Activated CD8-positive, alpha-beta T cell treated with anti-CD3 and anti-CD28 coated beads, Interleukin-2, amount 10 ng/mL, durations not matched to agents 7 days and 5 days (primary cell): ENCODE data around the gene DYRK4. TPM values are rescaled to one million over a fixed set of nuclear protein-coding genes. Genes with fewer than 3 reads are reported as not detected.
A peak's percentile ranks its signal among the peaks of the same experiment; 100 is the strongest.

ENCODE experiments used
- ATAC-seq: fragments of 150-1000 bp; cut with Tn5 transposase; one replicate; pipeline ENCODE4 v1.10.0; 2021; ENCODE audit warnings: moderate library complexity
- CTCF ChIA-PET: fragments of 350-600 bp; sonication (Branson Sonifier 250); formaldehyde crosslinking; loops from one replicate; lab custom pipeline; 2021; ENCODE audit warnings: antibody characterized with exemption; lab: Charles Lee
- POLR2A ChIA-PET: fragments of 350-600 bp; sonication (Branson Sonifier 250); formaldehyde crosslinking; loops from one replicate; lab custom pipeline; 2021; ENCODE audit warnings: antibody characterized with exemption; lab: Charles Lee
- DNase-seq: peaks from one replicate; pipeline ENCODE4 v3.0.0-alpha.2; 2020
- H3K27ac Mint-ChIP-seq: one replicate; pipeline ENCODE4 v1.8.0; 2021; ENCODE audit warnings: mild to moderate bottlenecking, mixed read lengths
- H3K27me3 Mint-ChIP-seq: one replicate; pipeline ENCODE4 v1.8.0; 2021; ENCODE audit warnings: low read depth, mixed read lengths
- H3K36me3 Mint-ChIP-seq: one replicate; pipeline ENCODE4 v1.8.0; 2021; ENCODE audit warnings: low read depth, mixed read lengths
- H3K4me1 Mint-ChIP-seq: one replicate; pipeline ENCODE4 v1.8.0; 2021; ENCODE audit warnings: low read depth, mixed read lengths
- H3K4me3 Mint-ChIP-seq: one replicate; pipeline ENCODE4 v1.8.0; 2021; ENCODE audit warnings: mild to moderate bottlenecking, mixed read lengths
- H3K9me3 Mint-ChIP-seq: one replicate; pipeline ENCODE4 v1.8.0; 2022; ENCODE audit warnings: mixed read lengths; ENCODE audit not compliant: insufficient read depth
- total RNA-seq, 2 experiments: library from RNA; stranded (reverse); gene quantifications; one replicate each; pipeline ENCODE4 v1.2.3, GENCODE V29; 2021

Gene DYRK4
- total RNA-seq, 2 experiments from 2014 or later, result 27.7 to 28.1 TPM

- H3K27ac Mint-ChIP-seq, result no peak overlapping the region
- H3K4me3 Mint-ChIP-seq, result no peak overlapping the region
- no peak for ATAC-seq
- no peak for DNase-seq
- no peaks in the 10 kb centered on the region for H3K4me1 Mint-ChIP-seq
- H3K27me3 Mint-ChIP-seq, result peaks cover 17% of the 10 kb centered on the region
- H3K9me3 Mint-ChIP-seq, result no peaks in the 10 kb centered on the region
- no peaks in the 10 kb centered on the region for H3K36me3 Mint-ChIP-seq
- POLR2A ChIA-PET, result no interaction called here
- CTCF ChIA-PET, result no interaction called here
These were observed 64.5 kb downstream of the DYRK4 start for GRCh38 chr12:4626543-4626942.

- H3K4me1 Mint-ChIP-seq, result no peaks in the 10 kb centered on the region
- POLR2A ChIA-PET, result no interaction called here
- H3K27me3 Mint-ChIP-seq, result peaks cover 10% of the 10 kb centered on the region
- no peak overlapping the region for H3K27ac Mint-ChIP-seq
- H3K4me3 Mint-ChIP-seq, result no peak overlapping the region
- H3K36me3 Mint-ChIP-seq, result no peaks in the 10 kb centered on the region
- no peaks in the 10 kb centered on the region for H3K9me3 Mint-ChIP-seq
- no peak for DNase-seq
- CTCF ChIA-PET, result no interaction called here
- no peak for ATAC-seq
These were observed 66.4 kb downstream of the DYRK4 start for GRCh38 chr12:4628406-4628805.

GRCh38 chr12:4630262-4630661, 68.3 kb downstream of the DYRK4 start:
- H3K27ac Mint-ChIP-seq, result no peak overlapping the region
- H3K4me1 Mint-ChIP-seq, result no peaks in the 10 kb centered on the region
- H3K36me3 Mint-ChIP-seq, result no peaks in the 10 kb centered on the region
- ATAC-seq (no peak), DNase-seq (no peak)
- H3K4me3 Mint-ChIP-seq, result no peak overlapping the region
- H3K27me3 Mint-ChIP-seq, result peaks cover 7% of the 10 kb centered on the region
- ChIA-PET POLR2A (no interaction called here), CTCF (interaction anchor here (0.9 kb wide), 1 partner anchor 227 kb away, joined by 3 read pairs; no protein-coding TSS in a partner anchor)
- H3K9me3 Mint-ChIP-seq, result no peaks in the 10 kb centered on the region

GRCh38 chr12:4643747-4644146, 81.7 kb downstream of the DYRK4 start:
- H3K4me3 Mint-ChIP-seq, result no peak overlapping the region
- ATAC-seq (no peak), DNase-seq (no peak)
- H3K36me3 Mint-ChIP-seq, result no peaks in the 10 kb centered on the region
- ChIA-PET POLR2A (no interaction called here), CTCF (interaction anchor here (0.8 to 1.4 kb wide), 2 partner anchors 38 to 39 kb away, joined by 3 to 5 read pairs; no protein-coding TSS in a partner anchor)
- no peaks in the 10 kb centered on the region for H3K9me3 Mint-ChIP-seq
- peaks cover 1% of the 10 kb centered on the region for H3K27me3 Mint-ChIP-seq
- peaks cover 8% of the 10 kb centered on the region for H3K4me1 Mint-ChIP-seq
- no peak overlapping the region for H3K27ac Mint-ChIP-seq

- ChIA-PET CTCF (interaction anchor here (0.8 kb wide), 1 partner anchor 13 kb away, joined by 3 read pairs; no protein-coding TSS in a partner anchor), POLR2A (no interaction called here)
- H3K9me3 Mint-ChIP-seq, result no peaks in the 10 kb centered on the region
- H3K27ac Mint-ChIP-seq, result no peak overlapping the region
- H3K4me3 Mint-ChIP-seq, result no peak overlapping the region
- H3K27me3 Mint-ChIP-seq, result no peaks in the 10 kb centered on the region
- peaks cover 2% of the 10 kb centered on the region for H3K36me3 Mint-ChIP-seq
- DNase-seq (no peak), ATAC-seq (no peak)
- peaks cover 17% of the 10 kb centered on the region for H3K4me1 Mint-ChIP-seq
These were observed 83.0 kb downstream of the DYRK4 start for GRCh38 chr12:4645023-4645422.

DNA sequence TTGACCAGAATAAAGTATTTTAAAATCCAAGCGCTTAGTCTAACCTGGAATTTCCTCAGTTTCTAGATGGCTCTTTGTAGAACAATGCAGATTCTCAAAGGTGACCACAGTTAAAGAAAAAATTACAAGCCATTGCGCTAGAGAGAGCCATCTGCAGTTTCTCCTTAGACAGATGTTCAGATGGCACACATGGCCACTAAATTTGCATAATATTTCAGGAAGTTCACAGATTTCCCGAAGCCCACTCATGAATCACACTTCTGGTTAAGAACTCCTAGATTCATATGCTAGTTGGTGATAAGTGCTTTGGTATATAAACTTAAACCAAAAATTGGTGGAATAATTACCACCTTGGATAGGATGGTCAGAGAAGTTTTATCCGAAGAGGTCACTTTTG, 86.1 kb downstream of the DYRK4 start:
- H3K4me3 Mint-ChIP-seq, result peak overlapping the region; percentile 98
- peaks cover 41% of the 10 kb centered on the region for H3K4me1 Mint-ChIP-seq
- CTCF ChIA-PET, result interaction anchor here (0.9 to 2.3 kb wide), 7 partner anchors 8 to 1340 kb away, joined by 3 to 15 read pairs (median 3); no protein-coding TSS in a partner anchor
- peak overlapping the region; percentile 97 for H3K27ac Mint-ChIP-seq
- no peaks in the 10 kb centered on the region for H3K27me3 Mint-ChIP-seq
- no peak for DNase-seq
- peaks cover 2% of the 10 kb centered on the region for H3K36me3 Mint-ChIP-seq
- POLR2A ChIA-PET, result interaction anchor here (0.5 to 1.5 kb wide), 4 partner anchors 11 to 250 kb away, joined by 3 to 7 read pairs (median 3); no protein-coding TSS in a partner anchor
- no peak for ATAC-seq
- H3K9me3 Mint-ChIP-seq, result no peaks in the 10 kb centered on the region

- ATAC-seq (peak; percentile 98), DNase-seq (peak; percentile 89)
- H3K4me3 Mint-ChIP-seq, result peak within 1 kb of the TSS; percentile 98
- ChIA-PET POLR2A (interaction anchor here (0.5 to 1.5 kb wide), 12 partner anchors 9 to 896 kb away, joined by 3 to 7 read pairs (median 3); partner anchors contain the start of gene CRACR2A), CTCF (interaction anchor here (0.6 to 2.3 kb wide), 15 partner anchors 9 to 1630 kb away, joined by 3 to 15 read pairs (median 3); no protein-coding TSS in a partner anchor)
- peak within 1 kb of the TSS; percentile 97 for H3K27ac Mint-ChIP-seq
- H3K36me3 Mint-ChIP-seq, result peaks cover 2% of the 10 kb centered on the region
- H3K27me3 Mint-ChIP-seq, result no peaks in the 10 kb centered on the region
- peaks cover 43% of the 10 kb centered on the region for H3K4me1 Mint-ChIP-seq
- H3K9me3 Mint-ChIP-seq, result no peaks in the 10 kb centered on the region
These were observed 86.7 kb downstream of the DYRK4 start, which contains the start of the genes AKAP3 and NDUFA9 for GRCh38 chr12:4648501-4649357. Gene AKAP3 (minus strand): TSS chr12:4649051. CDS start chr12:4638196, 10,855 bp downstream. Gene NDUFA9 (plus strand): TSS chr12:4649114. CDS start chr12:4649127, 13 bp downstream.

GRCh38 chr12:4649358-4649661, 87.3 kb downstream of the DYRK4 start:
- no peak for ATAC-seq
- Mint-ChIP-seq H3K36me3 (peaks cover 2% of the 10 kb centered on the region), H3K4me1 (peaks cover 43% of the 10 kb centered on the region), H3K9me3 (no peaks in the 10 kb centered on the region), H3K27me3 (no peaks in the 10 kb centered on the region), H3K27ac (peak overlapping the region; percentile 97), H3K4me3 (peak overlapping the region; percentile 98)
- DNase-seq, result no peak
- ChIA-PET CTCF (interaction anchor here (0.9 to 2.3 kb wide), 12 partner anchors 9 to 1630 kb away, joined by 3 to 15 read pairs (median 4); a partner anchor contains a TSS), POLR2A (interaction anchor here (1.0 to 1.5 kb wide), 6 partner anchors 8 to 896 kb away, joined by 3 to 7 read pairs (median 4); partner anchors contain the start of gene CRACR2A)

- Mint-ChIP-seq H3K36me3 (peaks cover 21% of the 10 kb centered on the region), H3K27me3 (no peaks in the 10 kb centered on the region), H3K4me1 (peaks cover 35% of the 10 kb centered on the region), H3K4me3 (no peak overlapping the region), H3K27ac (no peak overlapping the region), H3K9me3 (no peaks in the 10 kb centered on the region)
- DNase-seq (no peak), ATAC-seq (no peak)
- POLR2A ChIA-PET, result no interaction called here
- CTCF ChIA-PET, result no interaction called here
These were observed 91.2 kb downstream of the DYRK4 start for GRCh38 chr12:4653257-4653656.

DNA sequence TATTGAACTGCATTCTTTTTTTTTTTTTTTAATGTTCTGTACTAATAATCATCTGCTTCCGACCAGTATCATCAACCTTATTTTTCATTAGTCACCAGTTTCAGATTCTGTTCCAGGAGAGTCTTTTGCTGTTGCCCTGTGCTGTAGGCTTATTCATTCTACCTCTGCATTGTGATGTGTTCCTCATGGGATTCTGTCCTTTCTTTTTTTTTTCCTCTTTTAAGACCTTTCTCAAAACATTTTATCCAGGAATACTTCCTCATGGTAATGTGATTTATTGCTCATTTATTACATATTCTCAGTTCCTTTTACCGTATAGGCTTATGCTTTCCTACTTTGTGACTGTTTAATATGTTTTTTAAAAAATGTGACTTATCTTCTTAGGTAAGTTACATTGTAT, 91.7 kb downstream of the DYRK4 start:
- DNase-seq (no peak), ATAC-seq (no peak)
- peaks cover 21% of the 10 kb centered on the region for H3K36me3 Mint-ChIP-seq
- ChIA-PET POLR2A (no interaction called here), CTCF (no interaction called here)
- H3K9me3 Mint-ChIP-seq, result no peaks in the 10 kb centered on the region
- peaks cover 35% of the 10 kb centered on the region for H3K4me1 Mint-ChIP-seq
- no peaks in the 10 kb centered on the region for H3K27me3 Mint-ChIP-seq
- H3K27ac Mint-ChIP-seq, result no peak overlapping the region
- H3K4me3 Mint-ChIP-seq, result no peak overlapping the region
